GM18499 (cell line): ENCODE measurements around the gene AP3D1.
"Not testable (repeated sequence)": the region's sequence is repeated elsewhere in the genome, so short reads cannot be mapped to it uniquely, and the experiment has no call there.

Experiments
- ATAC-seq: cut with Tn5 transposase; IDR thresholded peaks from one replicate; pipeline ENCODE4 v1.9.1; 2021; ENCODE audit warnings: moderate number of reproducible peaks; ENCODE audit not compliant: insufficient read depth, unreplicated experiment

Gene AP3D1

GRCh38 chr19:2157452-2157851 lies 6.1 kb upstream of the AP3D1 start:
- ATAC-seq: no peak

GRCh38 chr19:2154587-2155075 lies 3.3 kb upstream of the AP3D1 start:
- ATAC-seq: no peak

DNA sequence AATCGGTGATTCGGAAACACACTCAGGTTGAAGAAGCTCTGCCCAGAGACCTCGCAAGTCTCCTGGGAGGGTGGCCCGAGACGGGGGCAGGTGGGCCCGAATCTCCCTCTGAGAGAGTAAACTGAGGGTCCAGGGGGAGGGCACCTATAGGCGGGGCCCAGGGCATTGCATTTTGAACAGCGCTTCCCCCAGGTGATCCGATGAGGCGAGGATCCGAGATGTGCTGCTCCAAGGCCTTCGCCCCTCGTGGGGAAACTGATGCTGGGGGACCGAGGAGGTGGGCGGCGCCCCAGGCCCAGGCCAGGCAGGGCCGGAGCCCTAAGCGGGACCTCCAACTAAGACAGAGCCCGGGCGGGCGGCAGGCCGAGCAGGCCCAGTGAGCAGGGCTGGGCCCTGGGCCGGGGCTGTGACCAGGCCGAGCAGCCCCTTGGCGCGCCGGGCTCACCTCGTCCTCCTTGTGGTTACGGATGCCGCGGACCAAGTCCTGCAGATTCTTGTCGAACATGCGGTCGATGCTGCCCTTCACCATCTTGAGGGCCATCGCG lies 500 bp downstream of the AP3D1 start:
- ATAC-seq: no peak

GRCh38 chr19:2149980-2150793 lies 1.2 kb downstream of the AP3D1 start:
- ATAC-seq: no peak

- ATAC-seq: no peak
Observed at GRCh38 chr19:2148482-2149135, 2.8 kb downstream of the AP3D1 start.

DNA sequence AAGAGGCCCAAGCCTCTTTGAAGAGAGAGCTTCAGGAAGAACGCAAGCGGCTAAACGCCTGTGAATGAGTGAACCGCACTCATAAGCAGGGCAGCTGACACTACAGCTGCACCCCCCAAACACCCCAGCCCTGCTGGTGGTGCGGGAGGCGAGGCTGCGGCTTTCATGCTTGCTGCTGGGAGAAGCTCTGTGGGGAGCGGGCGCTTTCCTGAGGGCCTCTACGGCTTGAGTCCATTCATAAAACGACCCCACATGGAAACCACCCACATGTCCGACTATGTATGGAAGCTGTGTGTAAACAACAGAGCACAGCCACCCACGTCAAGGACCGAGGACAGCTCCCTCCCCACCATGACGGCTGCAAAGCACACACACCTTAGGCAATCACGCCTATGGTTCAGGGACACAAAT lies 5.5 kb downstream of the AP3D1 start:
- no peak for ATAC-seq

DNA sequence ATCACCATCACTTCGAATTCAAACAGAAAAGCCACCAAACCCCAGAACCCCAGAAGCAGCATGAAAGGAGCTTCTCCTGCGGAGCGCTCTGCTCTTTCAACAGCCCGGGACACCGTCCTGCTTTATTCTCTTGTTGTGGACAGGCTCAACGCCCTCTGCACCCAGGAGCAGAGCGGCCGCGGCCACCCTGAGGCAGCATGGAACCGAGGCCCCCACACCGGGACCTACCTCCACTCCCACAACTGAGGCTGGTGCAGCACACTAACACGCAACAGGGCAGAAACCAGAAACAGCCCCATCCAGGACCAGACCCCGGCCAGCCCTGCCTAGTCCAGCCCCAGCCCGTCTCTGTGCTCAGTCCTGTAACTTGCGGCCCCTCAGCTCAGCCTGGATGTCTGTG lies 7.2 kb downstream of the AP3D1 start:
- no peak for ATAC-seq

DNA sequence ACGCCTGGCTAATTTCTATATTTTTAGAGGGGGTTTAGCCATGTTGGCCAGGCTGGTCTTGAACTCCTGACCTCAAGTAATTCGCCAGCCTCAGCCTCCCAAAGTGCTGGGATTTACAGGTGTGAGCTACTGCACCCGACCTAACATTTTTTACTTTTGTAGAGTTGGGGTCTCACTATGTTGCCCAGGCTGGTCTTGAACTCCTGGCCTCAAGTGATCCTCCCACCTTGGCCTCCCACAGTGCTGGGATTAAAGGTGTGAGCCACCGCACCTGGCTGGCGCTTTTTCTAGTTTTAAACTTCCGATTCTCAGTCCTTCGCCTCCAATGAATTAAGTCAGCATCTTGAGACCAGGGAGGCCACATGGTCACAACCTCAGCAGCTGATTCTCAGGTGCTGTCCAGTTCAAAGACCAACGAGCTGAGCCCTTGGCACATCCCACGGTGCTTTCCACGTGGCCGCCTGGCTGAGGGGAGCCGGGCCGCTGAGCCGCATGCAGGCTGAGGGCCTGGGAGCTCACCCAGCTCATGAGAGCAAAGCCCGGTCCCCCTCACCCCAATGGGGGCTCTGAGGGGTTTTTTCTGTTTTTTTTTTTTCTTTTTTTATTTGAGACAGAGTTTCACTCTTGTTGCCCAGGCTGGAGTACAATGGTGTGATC lies 9.1 kb downstream of the AP3D1 start:
- ATAC-seq: no peak

- ATAC-seq: no peak
Observed at GRCh38 chr19:2140138-2140569, 11.2 kb downstream of the AP3D1 start.

DNA sequence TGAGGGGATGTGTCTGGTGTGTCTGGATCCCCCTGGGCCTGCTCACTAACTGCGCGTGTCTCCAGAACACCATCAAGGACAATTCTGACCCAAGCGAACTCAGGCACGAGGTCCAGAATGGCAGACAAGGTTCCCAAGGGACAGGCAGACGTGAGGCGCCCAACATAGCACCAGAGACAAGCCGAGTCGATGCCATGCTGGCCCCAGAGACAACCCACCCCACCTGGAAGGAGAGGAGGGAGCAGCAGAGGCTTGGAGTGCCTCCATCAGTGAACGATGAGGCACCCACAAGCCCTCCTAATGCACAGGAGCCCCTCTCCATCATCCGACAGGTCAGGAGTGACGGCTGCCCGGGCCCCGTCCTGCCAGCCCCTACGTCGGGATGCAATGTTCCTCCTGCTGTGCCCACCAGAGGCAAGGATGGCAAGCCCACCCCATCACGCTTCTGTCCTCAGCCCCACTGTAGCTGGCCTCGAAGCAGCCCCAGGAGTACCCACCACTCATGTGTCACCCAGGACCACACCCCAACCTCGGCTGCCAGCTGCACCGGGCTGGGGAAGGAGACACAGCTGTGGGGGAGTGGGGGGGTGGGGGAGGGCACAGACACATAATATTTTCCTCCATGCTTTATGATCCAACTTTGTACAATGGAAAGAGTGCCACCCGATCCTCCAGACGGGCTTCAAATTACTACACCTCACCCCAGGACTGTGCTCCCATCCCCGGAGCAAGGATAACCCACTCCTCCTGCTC lies 11.8 kb downstream of the AP3D1 start:
- no peak for ATAC-seq

DNA sequence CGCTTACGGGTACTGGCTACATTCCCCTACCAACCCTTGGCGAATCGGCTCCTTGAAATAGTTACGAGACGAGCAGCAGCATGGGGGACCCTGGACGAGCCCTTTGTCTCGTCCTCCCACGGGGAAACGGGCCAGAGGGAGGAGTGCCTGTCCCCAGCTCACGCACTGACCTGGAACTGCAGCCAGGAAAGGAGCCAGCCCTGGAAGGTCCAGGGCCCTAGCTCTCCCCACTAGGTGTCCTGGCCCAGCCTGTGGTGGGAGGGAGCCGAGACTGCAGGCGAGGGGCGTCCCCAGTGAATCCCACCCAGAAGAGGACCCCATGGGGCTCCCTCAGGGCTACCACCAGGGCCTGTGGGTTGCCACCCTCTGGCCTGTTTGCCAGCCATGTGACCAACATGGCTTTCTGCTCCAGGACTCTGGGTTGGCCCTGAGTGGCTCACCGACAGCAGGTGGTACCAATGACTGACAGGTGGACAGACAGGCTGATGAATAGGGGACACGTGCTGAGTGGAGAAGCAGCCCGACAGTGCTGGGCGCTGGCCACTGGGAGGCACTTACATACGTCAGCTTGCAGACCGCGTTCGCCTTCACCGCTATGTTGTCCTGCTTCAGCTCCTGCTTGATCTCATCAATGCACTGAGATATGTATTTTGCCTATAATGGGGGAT lies 13.2 kb downstream of the AP3D1 start:
- ATAC-seq: no peak

- no peak for ATAC-seq
Observed at GRCh38 chr19:2136796-2137195, 14.6 kb downstream of the AP3D1 start.

GRCh38 chr19:2135474-2136402 lies 15.6 kb downstream of the AP3D1 start:
- no peak for ATAC-seq

- ATAC-seq: no peak
Observed at GRCh38 chr19:2132731-2133490, 18.5 kb downstream of the AP3D1 start.

DNA sequence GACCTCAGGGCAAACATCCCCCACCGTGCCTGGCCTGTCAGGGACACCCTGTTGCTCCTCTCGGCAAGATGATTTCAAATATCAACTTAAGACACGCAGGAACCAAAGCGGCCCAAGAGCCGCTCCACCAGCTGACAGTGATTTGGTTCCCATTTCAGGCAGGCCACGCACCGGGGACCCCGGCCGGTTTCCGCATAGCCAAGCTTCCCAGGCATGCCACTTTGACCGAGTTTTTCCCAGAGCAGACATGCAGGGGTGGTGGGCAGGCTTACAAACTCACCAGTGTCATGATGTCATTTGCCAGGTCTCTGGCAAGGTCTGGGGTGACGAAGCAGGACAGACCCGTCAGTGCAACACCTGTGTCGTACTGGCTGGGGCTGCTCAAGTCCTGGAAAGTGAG lies 19.2 kb downstream of the AP3D1 start:
- no peak for ATAC-seq

- not testable (repeated sequence) for ATAC-seq
Observed at GRCh38 chr19:2131012-2131975, 20.1 kb downstream of the AP3D1 start.
